ENCODE data around the gene HS6ST3. TPM values are rescaled to one million over a fixed set of nuclear protein-coding genes. Genes with fewer than 3 reads are reported as not detected.
A peak's percentile ranks its signal among the peaks of the same experiment; 100 is the strongest.

The HS6ST3 gene
- polyA plus RNA-seq, 1 donor: 1.4 TPM

DNA sequence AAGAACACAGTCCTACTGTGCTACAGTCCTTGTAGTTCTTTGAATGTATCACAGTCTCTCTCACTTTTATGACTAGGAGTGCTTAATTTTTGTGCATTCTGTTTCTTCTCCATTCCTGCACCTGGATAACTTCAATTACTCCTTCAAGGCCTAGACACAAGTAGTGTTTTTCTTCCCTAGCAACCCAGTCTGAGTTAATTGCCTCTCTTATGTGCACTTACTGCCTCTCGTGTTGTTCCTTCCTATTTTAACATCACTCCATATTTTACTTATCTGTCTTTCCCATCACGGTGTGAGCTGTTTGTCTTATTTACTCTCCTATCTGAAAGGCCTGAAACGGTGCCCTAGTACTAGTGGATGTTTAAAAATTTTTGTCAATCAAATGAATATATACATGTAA is 101.5 kb downstream of the HS6ST3 start:
- Histone ChIP-seq H3K36me3 (ENCODE audit: control insufficient read depth, insufficient read depth, low read length) (no peaks in the 10 kb centered on the region), H3K4me3 (ENCODE audit: low read length) (no peak overlapping the region), H3K27ac (ENCODE audit: low read length) (no peak overlapping the region), H3K4me1 (ENCODE audit: control insufficient read depth, insufficient read depth, low read length) (no peaks in the 10 kb centered on the region), H3K27me3 (ENCODE audit: control insufficient read depth, insufficient read depth, low read length) (no peaks in the 10 kb centered on the region), H3K9me3 (ENCODE audit: control insufficient read depth, low read depth, low read length) (no peaks in the 10 kb centered on the region)
- DNase-seq: no peak
- 31% methylated on average over 2 of the region's 3 CpGs for WGBS (ENCODE audit: insufficient coverage, low lambda C conversion rate)

DNA sequence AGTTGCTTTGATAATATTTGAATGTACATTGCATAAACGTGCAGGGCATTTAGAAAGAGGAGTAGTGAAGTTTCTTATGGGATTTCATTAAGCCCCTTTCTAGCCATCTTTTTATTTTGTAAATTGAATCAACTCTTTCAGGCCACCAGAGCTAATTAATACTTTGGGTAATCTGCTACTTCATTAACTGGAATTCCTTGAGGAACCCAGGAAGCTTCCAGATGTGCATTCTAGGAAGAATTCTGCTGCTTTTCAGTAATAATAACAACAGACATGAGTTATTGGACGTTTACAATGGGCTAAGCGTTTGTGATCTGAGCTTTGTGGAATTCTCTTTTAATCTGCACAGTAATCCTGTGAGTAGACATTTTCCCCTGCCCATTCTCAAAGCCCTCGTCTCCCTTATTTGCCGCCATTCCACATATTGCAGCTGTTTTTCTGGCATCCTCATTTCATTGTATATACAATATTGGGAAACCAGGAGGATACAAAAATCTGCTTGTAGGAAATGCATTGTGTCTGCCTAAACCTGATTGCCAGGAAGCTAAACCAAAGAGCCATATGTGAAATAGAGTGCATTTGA is 103.9 kb downstream of the HS6ST3 start:
- H3K4me3 ChIP-seq (ENCODE audit: low read length): no peak overlapping the region

DNA sequence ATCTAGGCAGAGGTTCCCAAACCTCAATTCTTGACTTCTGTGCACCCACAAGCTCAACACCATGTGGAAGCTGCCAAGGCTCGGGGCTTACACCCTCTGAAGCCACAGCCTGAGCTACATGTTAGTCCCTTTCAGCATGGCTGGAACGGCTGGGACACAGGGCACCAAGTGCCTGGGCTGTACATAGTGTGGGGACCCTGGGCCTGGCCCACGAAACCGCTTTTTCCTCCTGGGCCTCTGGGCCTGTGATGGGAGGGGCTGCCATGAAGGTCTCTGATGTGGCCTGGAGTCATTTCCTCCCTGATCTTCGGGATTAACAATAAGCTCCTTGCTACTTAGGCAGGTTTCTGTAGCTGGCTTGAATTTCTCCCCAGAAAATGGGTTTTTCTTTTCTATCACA is 108.1 kb downstream of the HS6ST3 start:
- Histone ChIP-seq H3K27ac (ENCODE audit: low read length) (no peak overlapping the region), H3K27me3 (ENCODE audit: control insufficient read depth, insufficient read depth, low read length) (no peaks in the 10 kb centered on the region), H3K9me3 (ENCODE audit: control insufficient read depth, low read depth, low read length) (no peaks in the 10 kb centered on the region), H3K4me3 (ENCODE audit: low read length) (no peak overlapping the region), H3K4me1 (ENCODE audit: control insufficient read depth, insufficient read depth, low read length) (no peaks in the 10 kb centered on the region), H3K36me3 (ENCODE audit: control insufficient read depth, insufficient read depth, low read length) (no peaks in the 10 kb centered on the region)
- 0% methylated on average over 1 of the region's 5 CpGs for WGBS (ENCODE audit: insufficient coverage, low lambda C conversion rate)
- DNase-seq: no peak

More for the DNA sequence above, 103.9 kb downstream of the HS6ST3 start:
- Histone ChIP-seq H3K36me3 (ENCODE audit: control insufficient read depth, insufficient read depth, low read length) (no peaks in the 10 kb centered on the region), H3K27me3 (ENCODE audit: control insufficient read depth, insufficient read depth, low read length) (no peaks in the 10 kb centered on the region), H3K27ac (ENCODE audit: low read length) (no peak overlapping the region), H3K9me3 (ENCODE audit: control insufficient read depth, low read depth, low read length) (no peaks in the 10 kb centered on the region), H3K4me1 (ENCODE audit: control insufficient read depth, insufficient read depth, low read length) (no peaks in the 10 kb centered on the region)
- WGBS (ENCODE audit: insufficient coverage, low lambda C conversion rate): 84% methylated on average over 2 of the region's 5 CpGs
- DNase-seq: no peak

DNA sequence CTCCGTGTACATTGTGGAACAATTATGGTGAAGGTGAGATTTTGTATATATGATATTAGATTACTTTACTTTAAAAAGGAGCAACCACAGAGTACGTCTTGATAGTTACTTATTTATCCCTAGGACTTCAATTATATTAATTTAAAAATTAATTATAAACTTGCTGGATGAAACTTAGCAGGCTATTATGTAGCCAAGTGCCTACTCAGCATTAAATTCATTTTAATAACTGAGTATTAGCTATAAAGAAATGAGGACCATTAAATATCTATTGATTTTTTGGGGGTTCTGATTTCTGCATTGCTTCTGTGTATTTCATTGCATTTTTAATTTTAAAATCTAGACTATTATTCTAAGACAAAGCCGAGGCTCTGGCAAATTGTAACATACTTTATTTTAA is 109.4 kb downstream of the HS6ST3 start:
- DNase-seq: no peak

DNA sequence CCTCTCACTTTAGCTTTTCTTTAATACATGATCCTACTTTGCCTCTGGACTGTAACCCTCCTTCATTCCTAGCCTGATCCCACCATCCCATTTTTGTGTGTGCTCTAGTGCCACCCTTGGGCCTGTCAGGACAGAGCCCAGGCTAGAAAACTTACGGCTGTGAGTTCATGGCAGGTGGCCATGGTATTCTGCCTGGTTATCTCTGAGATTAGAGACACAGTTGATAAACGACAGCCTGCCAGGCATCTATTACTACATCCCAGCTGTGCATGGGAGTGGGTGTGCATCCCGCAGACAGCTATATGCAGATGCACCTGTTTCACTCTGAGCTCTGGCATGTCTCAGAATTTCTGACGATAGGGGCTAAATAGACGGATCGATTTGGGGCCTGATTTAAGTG is 110.9 kb downstream of the HS6ST3 start:
- Histone ChIP-seq H3K36me3 (ENCODE audit: control insufficient read depth, insufficient read depth, low read length) (no peaks in the 10 kb centered on the region), H3K27me3 (ENCODE audit: control insufficient read depth, insufficient read depth, low read length) (no peaks in the 10 kb centered on the region), H3K9me3 (ENCODE audit: control insufficient read depth, low read depth, low read length) (no peaks in the 10 kb centered on the region), H3K27ac (ENCODE audit: low read length) (no peak overlapping the region), H3K4me1 (ENCODE audit: control insufficient read depth, insufficient read depth, low read length) (no peaks in the 10 kb centered on the region), H3K4me3 (ENCODE audit: low read length) (no peak overlapping the region)
- no CpG with 5 or more reads among the region's 6 CpGs for WGBS (ENCODE audit: insufficient coverage, low lambda C conversion rate)
- no peak for DNase-seq

More for the DNA sequence above, 109.4 kb downstream of the HS6ST3 start:
- no peaks in the 10 kb centered on the region for H3K9me3 ChIP-seq (ENCODE audit: control insufficient read depth, low read depth, low read length)
- H3K4me1 ChIP-seq (ENCODE audit: control insufficient read depth, insufficient read depth, low read length): no peaks in the 10 kb centered on the region
- no peak overlapping the region for H3K4me3 ChIP-seq (ENCODE audit: low read length)
- H3K27me3 ChIP-seq (ENCODE audit: control insufficient read depth, insufficient read depth, low read length): no peaks in the 10 kb centered on the region
- H3K27ac ChIP-seq (ENCODE audit: low read length): no peak overlapping the region
- 100% methylated on average over 3 of the region's 3 CpGs for whole genome bisulfite sequencing (ENCODE audit: insufficient coverage, low lambda C conversion rate)
- no peaks in the 10 kb centered on the region for H3K36me3 ChIP-seq (ENCODE audit: control insufficient read depth, insufficient read depth, low read length)

GRCh38 chr13:96202315-96202714 is 112.4 kb downstream of the HS6ST3 start:
- Histone ChIP-seq H3K4me3 (ENCODE audit: low read length) (no peak overlapping the region), H3K9me3 (ENCODE audit: control insufficient read depth, low read depth, low read length) (no peaks in the 10 kb centered on the region), H3K4me1 (ENCODE audit: control insufficient read depth, insufficient read depth, low read length) (no peaks in the 10 kb centered on the region), H3K27ac (ENCODE audit: low read length) (no peak overlapping the region), H3K27me3 (ENCODE audit: control insufficient read depth, insufficient read depth, low read length) (no peaks in the 10 kb centered on the region), H3K36me3 (ENCODE audit: control insufficient read depth, insufficient read depth, low read length) (no peaks in the 10 kb centered on the region)
- WGBS (ENCODE audit: insufficient coverage, low lambda C conversion rate): 100% methylated on average over 1 of the region's 5 CpGs
- DNase-seq: no peak

DNA sequence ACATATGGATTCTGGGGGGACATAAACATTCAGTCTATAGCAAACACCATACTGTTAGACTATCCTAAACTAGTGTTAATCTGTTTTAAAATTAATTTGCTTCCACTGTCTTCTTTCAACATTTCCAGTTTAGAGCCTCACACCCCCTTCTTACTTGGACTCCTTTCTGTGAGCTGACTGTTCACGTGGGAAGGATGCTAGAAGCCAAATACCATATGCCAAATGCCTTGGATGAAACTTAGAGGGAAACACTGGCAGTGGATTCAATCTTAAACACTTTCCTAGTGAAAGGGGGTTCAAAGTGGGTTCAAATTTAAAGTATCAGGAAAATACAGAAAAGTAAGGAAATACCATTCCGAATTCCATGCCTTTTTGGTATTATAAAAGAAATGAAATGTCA is 113.6 kb downstream of the HS6ST3 start:
- no peaks in the 10 kb centered on the region for H3K36me3 ChIP-seq (ENCODE audit: control insufficient read depth, insufficient read depth, low read length)
- H3K9me3 ChIP-seq (ENCODE audit: control insufficient read depth, low read depth, low read length): no peaks in the 10 kb centered on the region
- no peaks in the 10 kb centered on the region for H3K4me1 ChIP-seq (ENCODE audit: control insufficient read depth, insufficient read depth, low read length)
- DNase-seq: no peak
- no peaks in the 10 kb centered on the region for H3K27me3 ChIP-seq (ENCODE audit: control insufficient read depth, insufficient read depth, low read length)
- no CpG with 5 or more reads among the region's 2 CpGs for WGBS (ENCODE audit: insufficient coverage, low lambda C conversion rate)
- H3K27ac ChIP-seq (ENCODE audit: low read length): no peak overlapping the region
- H3K4me3 ChIP-seq (ENCODE audit: low read length): no peak overlapping the region

DNA sequence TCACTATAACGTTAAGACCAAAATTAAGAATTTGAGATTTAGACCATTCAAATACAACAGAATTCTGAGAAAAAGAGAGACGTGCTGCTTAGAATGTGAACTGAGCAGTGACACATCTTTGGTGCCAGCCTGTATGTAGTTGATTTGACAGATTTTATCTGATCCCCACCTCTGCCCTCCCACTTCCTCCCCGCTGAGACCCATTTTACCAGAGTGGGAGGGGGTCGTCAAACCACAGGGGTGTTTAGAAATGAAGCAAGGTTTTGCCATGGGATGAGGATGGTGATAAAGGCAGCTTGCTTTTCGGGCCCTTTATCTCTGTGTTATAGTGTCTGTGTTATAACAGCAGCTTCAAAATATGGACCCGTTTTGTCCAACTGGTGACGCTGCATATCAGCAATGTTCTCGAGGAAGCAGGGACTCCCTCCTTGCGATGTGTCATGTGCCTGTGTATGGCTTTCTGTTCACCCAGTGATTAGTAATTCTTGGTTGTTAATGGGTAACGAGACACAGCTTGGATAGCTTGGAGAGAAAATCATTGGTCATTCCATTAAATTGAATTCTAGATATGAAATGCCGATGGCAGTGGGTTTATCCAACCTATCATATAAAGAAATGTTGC is 125.0 kb downstream of the HS6ST3 start:
- H3K27me3 ChIP-seq (ENCODE audit: control insufficient read depth, insufficient read depth, low read length): no peaks in the 10 kb centered on the region
- no peaks in the 10 kb centered on the region for H3K4me1 ChIP-seq (ENCODE audit: control insufficient read depth, insufficient read depth, low read length)
- WGBS (ENCODE audit: insufficient coverage, low lambda C conversion rate): 0% methylated on average over 1 of the region's 11 CpGs
- DNase-seq: peak; percentile 45 to 60
- H3K4me3 ChIP-seq (ENCODE audit: low read length): no peak overlapping the region
- H3K9me3 ChIP-seq (ENCODE audit: control insufficient read depth, low read depth, low read length): no peaks in the 10 kb centered on the region
- H3K27ac ChIP-seq (ENCODE audit: low read length): no peak overlapping the region
- no peaks in the 10 kb centered on the region for H3K36me3 ChIP-seq (ENCODE audit: control insufficient read depth, insufficient read depth, low read length)

- Histone ChIP-seq H3K36me3 (ENCODE audit: control insufficient read depth, insufficient read depth, low read length) (no peaks in the 10 kb centered on the region), H3K9me3 (ENCODE audit: control insufficient read depth, low read depth, low read length) (no peaks in the 10 kb centered on the region), H3K27ac (ENCODE audit: low read length) (no peak overlapping the region), H3K4me1 (ENCODE audit: control insufficient read depth, insufficient read depth, low read length) (no peaks in the 10 kb centered on the region), H3K27me3 (ENCODE audit: control insufficient read depth, insufficient read depth, low read length) (no peaks in the 10 kb centered on the region), H3K4me3 (ENCODE audit: low read length) (no peak overlapping the region)
- WGBS (ENCODE audit: insufficient coverage, low lambda C conversion rate): no CpG with 5 or more reads among the region's 6 CpGs
- no peak for DNase-seq
Measured at GRCh38 chr13:96216543-96216942, 126.6 kb downstream of the HS6ST3 start.

- Histone ChIP-seq H3K27ac (ENCODE audit: low read length) (no peak overlapping the region), H3K36me3 (ENCODE audit: control insufficient read depth, insufficient read depth, low read length) (no peaks in the 10 kb centered on the region), H3K27me3 (ENCODE audit: control insufficient read depth, insufficient read depth, low read length) (no peaks in the 10 kb centered on the region), H3K4me1 (ENCODE audit: control insufficient read depth, insufficient read depth, low read length) (no peaks in the 10 kb centered on the region), H3K4me3 (ENCODE audit: low read length) (no peak overlapping the region), H3K9me3 (ENCODE audit: control insufficient read depth, low read depth, low read length) (no peaks in the 10 kb centered on the region)
- no peak for DNase-seq
- WGBS (ENCODE audit: insufficient coverage, low lambda C conversion rate): no CpG with 5 or more reads among the region's 4 CpGs
Measured at GRCh38 chr13:96218475-96218874, 128.6 kb downstream of the HS6ST3 start.

- Histone ChIP-seq H3K4me1 (ENCODE audit: control insufficient read depth, insufficient read depth, low read length) (no peaks in the 10 kb centered on the region), H3K27me3 (ENCODE audit: control insufficient read depth, insufficient read depth, low read length) (no peaks in the 10 kb centered on the region), H3K27ac (ENCODE audit: low read length) (no peak overlapping the region), H3K36me3 (ENCODE audit: control insufficient read depth, insufficient read depth, low read length) (no peaks in the 10 kb centered on the region), H3K4me3 (ENCODE audit: low read length) (no peak overlapping the region), H3K9me3 (ENCODE audit: control insufficient read depth, low read depth, low read length) (no peaks in the 10 kb centered on the region)
- no peak for DNase-seq
Measured at GRCh38 chr13:96221471-96221870, 131.6 kb downstream of the HS6ST3 start.

Data from large intestine (tissue), 3 donors.